Duodenal mucosa (tissue), 2 donors: Measurements from ENCODE around the gene DOCK10.

Experiments
- H3K27ac ChIP-seq: one replicate; pipeline ENCODE4 v1.7.0; 2013; ENCODE audit warnings: low read depth, low read length
- H3K27me3 ChIP-seq, 2 donors: one replicate each; pipeline ENCODE4 v1.7.0; 2013; ENCODE audit warnings: low read length in 2 of 2, control low read depth in 1 of 2; ENCODE audit not compliant: insufficient read depth in 2 of 2, control insufficient read depth in 1 of 2
- H3K36me3 ChIP-seq, 2 donors: one replicate each; pipeline ENCODE4 v1.7.0; 2013; ENCODE audit warnings: low read length in 2 of 2, control low read depth in 1 of 2; ENCODE audit not compliant: insufficient read depth in 2 of 2, control insufficient read depth in 1 of 2
- H3K4me1 ChIP-seq, 2 donors: one replicate each; pipeline ENCODE4 v1.7.0; 2013; ENCODE audit warnings: low read length in 2 of 2, control low read depth in 1 of 2; ENCODE audit not compliant: insufficient read depth in 2 of 2, control insufficient read depth in 1 of 2
- H3K4me3 ChIP-seq, 2 donors: one replicate each; pipeline ENCODE4 v1.7.0; 2013; ENCODE audit warnings: low read length in 2 of 2, low read depth in 1 of 2
- H3K9ac ChIP-seq, 2 donors: one replicate each; pipeline ENCODE4 v1.7.0; 2013; ENCODE audit warnings: low read length in 2 of 2, low read depth in 1 of 2
- H3K9me3 ChIP-seq, 2 donors: one replicate each; pipeline ENCODE4 v1.7.0; 2013; ENCODE audit warnings: low read length in 2 of 2, control low read depth in 1 of 2; ENCODE audit not compliant: control insufficient read depth in 1 of 2

DOCK10 gene

GRCh38 chr2:224969095-224969494 is 73.2 kb downstream of the DOCK10 start:
- no peaks in the 10 kb centered on the region for H3K9me3 ChIP-seq
- H3K4me3 ChIP-seq, result no peak overlapping the region
- H3K9ac ChIP-seq, result no peak overlapping the region
- H3K27ac ChIP-seq, result no peak overlapping the region
- H3K36me3 ChIP-seq, result no peaks in the 10 kb centered on the region
- H3K4me1 ChIP-seq, result peaks cover 9 to 12% of the 10 kb centered on the region in 2 donors
- H3K27me3 ChIP-seq, result no peaks in the 10 kb centered on the region

GRCh38 chr2:224968051-224968450 is 74.2 kb downstream of the DOCK10 start:
- H3K4me3 ChIP-seq, result no peak overlapping the region
- H3K27me3 ChIP-seq, result no peaks in the 10 kb centered on the region
- H3K36me3 ChIP-seq, result no peaks in the 10 kb centered on the region
- H3K4me1 ChIP-seq, result peaks cover 9 to 12% of the 10 kb centered on the region in 2 donors
- H3K9ac ChIP-seq, result no peak overlapping the region
- no peak overlapping the region for H3K27ac ChIP-seq
- no peaks in the 10 kb centered on the region for H3K9me3 ChIP-seq

GRCh38 chr2:224966613-224967012 is 75.7 kb downstream of the DOCK10 start:
- Histone ChIP-seq H3K27me3 (no peaks in the 10 kb centered on the region), H3K27ac (no peak overlapping the region), H3K9ac (no peak overlapping the region), H3K36me3 (no peaks in the 10 kb centered on the region), H3K4me3 (no peak overlapping the region), H3K4me1 (peaks cover 9 to 12% of the 10 kb centered on the region in 2 donors), H3K9me3 (no peaks in the 10 kb centered on the region)

GRCh38 chr2:224959556-224959955 is 82.7 kb downstream of the DOCK10 start:
- Histone ChIP-seq H3K4me1 (peaks cover 0 to 5% of the 10 kb centered on the region in 2 donors), H3K4me3 (no peak overlapping the region), H3K27ac (no peak overlapping the region), H3K9me3 (no peaks in the 10 kb centered on the region), H3K9ac (no peak overlapping the region), H3K27me3 (no peaks in the 10 kb centered on the region), H3K36me3 (no peaks in the 10 kb centered on the region)

GRCh38 chr2:224958873-224959272 is 83.4 kb downstream of the DOCK10 start:
- no peak overlapping the region for H3K27ac ChIP-seq
- no peaks in the 10 kb centered on the region for H3K36me3 ChIP-seq
- no peak overlapping the region for H3K4me3 ChIP-seq
- no peaks in the 10 kb centered on the region for H3K9me3 ChIP-seq
- H3K27me3 ChIP-seq, result no peaks in the 10 kb centered on the region
- peaks cover 0 to 5% of the 10 kb centered on the region in 2 donors for H3K4me1 ChIP-seq
- H3K9ac ChIP-seq, result no peak overlapping the region

- no peak overlapping the region for H3K9ac ChIP-seq
- peaks cover 0 to 7% of the 10 kb centered on the region in 2 donors for H3K4me1 ChIP-seq
- no peak overlapping the region for H3K27ac ChIP-seq
- no peaks in the 10 kb centered on the region for H3K9me3 ChIP-seq
- no peaks in the 10 kb centered on the region for H3K27me3 ChIP-seq
- H3K4me3 ChIP-seq, result no peak overlapping the region
- no peaks in the 10 kb centered on the region for H3K36me3 ChIP-seq
Measured at GRCh38 chr2:224958462-224958857, 83.8 kb downstream of the DOCK10 start.

- H3K9ac ChIP-seq, result no peak overlapping the region
- H3K4me3 ChIP-seq, result no peak overlapping the region
- no peaks in the 10 kb centered on the region for H3K36me3 ChIP-seq
- peaks cover 0 to 13% of the 10 kb centered on the region in 2 donors for H3K4me1 ChIP-seq
- no peaks in the 10 kb centered on the region for H3K9me3 ChIP-seq
- H3K27me3 ChIP-seq, result no peaks in the 10 kb centered on the region
- H3K27ac ChIP-seq, result no peak overlapping the region
Measured at GRCh38 chr2:224957540-224958461, 84.5 kb downstream of the DOCK10 start.

- no peaks in the 10 kb centered on the region for H3K36me3 ChIP-seq
- H3K4me3 ChIP-seq, result no peak overlapping the region
- peaks cover 0 to 13% of the 10 kb centered on the region in 2 donors for H3K4me1 ChIP-seq
- H3K9me3 ChIP-seq, result no peaks in the 10 kb centered on the region
- H3K27ac ChIP-seq, result no peak overlapping the region
- no peak overlapping the region for H3K9ac ChIP-seq
- H3K27me3 ChIP-seq, result no peaks in the 10 kb centered on the region
Measured at GRCh38 chr2:224956706-224957105, 85.6 kb downstream of the DOCK10 start.

- H3K9ac ChIP-seq, result no peak overlapping the region
- H3K27ac ChIP-seq, result no peak overlapping the region
- H3K36me3 ChIP-seq, result no peaks in the 10 kb centered on the region
- no peaks in the 10 kb centered on the region for H3K27me3 ChIP-seq
- no peaks in the 10 kb centered on the region for H3K9me3 ChIP-seq
- H3K4me1 ChIP-seq, result peaks cover 0 to 13% of the 10 kb centered on the region in 2 donors
- no peak overlapping the region for H3K4me3 ChIP-seq
Measured at GRCh38 chr2:224954980-224955379, 87.3 kb downstream of the DOCK10 start.

- Histone ChIP-seq H3K4me1 (peaks cover 2 to 22% of the 10 kb centered on the region in 2 donors), H3K27me3 (no peaks in the 10 kb centered on the region), H3K4me3 (no peak overlapping the region), H3K9ac (no peak overlapping the region), H3K36me3 (no peaks in the 10 kb centered on the region), H3K9me3 (no peaks in the 10 kb centered on the region), H3K27ac (no peak overlapping the region)
Measured at GRCh38 chr2:224952936-224953657, 89.2 kb downstream of the DOCK10 start.
